ENCODE data around the gene CRIM1.

- TF ChIP-seq, protein P1, sequence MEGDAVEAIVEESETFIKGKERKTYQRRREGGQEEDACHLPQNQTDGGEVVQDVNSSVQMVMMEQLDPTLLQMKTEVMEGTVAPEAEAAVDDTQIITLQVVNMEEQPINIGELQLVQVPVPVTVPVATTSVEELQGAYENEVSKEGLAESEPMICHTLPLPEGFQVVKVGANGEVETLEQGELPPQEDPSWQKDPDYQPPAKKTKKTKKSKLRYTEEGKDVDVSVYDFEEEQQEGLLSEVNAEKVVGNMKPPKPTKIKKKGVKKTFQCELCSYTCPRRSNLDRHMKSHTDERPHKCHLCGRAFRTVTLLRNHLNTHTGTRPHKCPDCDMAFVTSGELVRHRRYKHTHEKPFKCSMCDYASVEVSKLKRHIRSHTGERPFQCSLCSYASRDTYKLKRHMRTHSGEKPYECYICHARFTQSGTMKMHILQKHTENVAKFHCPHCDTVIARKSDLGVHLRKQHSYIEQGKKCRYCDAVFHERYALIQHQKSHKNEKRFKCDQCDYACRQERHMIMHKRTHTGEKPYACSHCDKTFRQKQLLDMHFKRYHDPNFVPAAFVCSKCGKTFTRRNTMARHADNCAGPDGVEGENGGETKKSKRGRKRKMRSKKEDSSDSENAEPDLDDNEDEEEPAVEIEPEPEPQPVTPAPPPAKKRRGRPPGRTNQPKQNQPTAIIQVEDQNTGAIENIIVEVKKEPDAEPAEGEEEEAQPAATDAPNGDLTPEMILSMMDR (IDR thresholded peaks at IDR 0.05) = no peak
- no peak for TF ChIP-seq POLR2A (IDR thresholded peaks at IDR 0.05; ENCODE audit: low read depth)
- no peak for TF ChIP-seq EP300 (IDR thresholded peaks at IDR 0.05)
Measured at GRCh38 chr2:36464006-36464721, 108.6 kb downstream of the CRIM1 start.
